Sigmoid colon (tissue), 7 donors: ENCODE results near the gene CLIP4. TPM values are rescaled to one million over a fixed set of nuclear protein-coding genes. Genes with fewer than 3 reads are reported as not detected.
A peak's percentile ranks its signal among the peaks of the same experiment; 100 is the strongest.

Experiments used
- DNase-seq: peaks from one replicate; pipeline ENCODE4 v3.0.0-alpha.2; 2019
- H3K27ac ChIP-seq, 4 donors: fragments of 200-600 bp; sonication (generic); one replicate each; pipeline ENCODE4 v1.5.1; 2016 to 2019; ENCODE audit warnings: mild to moderate bottlenecking in 1 of 4
- H3K27me3 ChIP-seq, 3 donors: fragments of 200-600 bp; sonication (generic); one replicate each; pipeline ENCODE4 v1.5.1; 2019; ENCODE audit warnings: mild to moderate bottlenecking in 1 of 3
- H3K36me3 ChIP-seq, 4 donors: fragments of 200-600 bp; sonication (generic); one replicate each; pipeline ENCODE4 v1.5.1; 2016 to 2019
- H3K4me1 ChIP-seq, 4 donors: fragments of 200-600 bp; sonication (generic); one replicate each; pipeline ENCODE4 v1.5.1; 2017 to 2019
- H3K4me3 ChIP-seq, 4 donors: fragments of 200-600 bp; sonication (generic); one replicate each; pipeline ENCODE4 v1.5.1; 2017 to 2019; ENCODE audit warnings: mild to moderate bottlenecking in 2 of 4, moderate library complexity in 1 of 4
- H3K9me3 ChIP-seq, 4 donors: fragments of 200-600 bp in 3 of 4; sonication (generic) in 3 of 4; one replicate each; pipeline versions ENCODE4 v1.5.1 to v1.6.1; 2013 to 2019
- CTCF ChIP-seq, 4 experiments: fragments of 450-650 bp in 3 of 4; fragments of 200-600 bp in 1 of 4; IDR thresholded peaks; one replicate each; pipeline ENCODE4 v1.5.1; 2016 to 2019; ENCODE audit warnings: antibody characterized with exemption in 4 of 4, mild to moderate bottlenecking in 3 of 4, moderate library complexity in 2 of 4
- EP300 ChIP-seq, 4 donors: sonication (generic); formaldehyde crosslinking; IDR thresholded peaks; one replicate each; pipeline ENCODE4 v1.6.1; 2017; ENCODE audit warnings: antibody characterized with exemption in 4 of 4
- POLR2A ChIP-seq, 2 donors: fragments of 450-650 bp; IDR thresholded peaks; one replicate each; pipeline ENCODE4 v1.6.1; 2016; ENCODE audit warnings: antibody characterized with exemption in 2 of 2, mild to moderate bottlenecking in 2 of 2, moderate library complexity in 2 of 2
- POLR2AphosphoS5 ChIP-seq, 4 donors: sonication (generic); formaldehyde crosslinking; IDR thresholded peaks; one replicate each; pipeline ENCODE4 v1.6.1; 2017; ENCODE audit warnings: antibody characterized with exemption in 4 of 4
- WGBS, 2 donors: extraction: QIAGEN DNeasy Blood & Tissue Kit; methylation state at CpG; one replicate each; pipeline ENCODE4 v1.1.7; 2013; 5-methylcytosine and 5-hydroxymethylcytosine counted together
- intact Hi-C: fragments of 100-400 bp; cut with DNase I; formaldehyde crosslinking; loops from one replicate; pipeline ENCODE4 v1.15.1; 2023
- polyA plus RNA-seq, 3 donors: library from polyadenylated mRNA; stranded (reverse); fragments of 200-250 nt; gene quantifications; one replicate each; pipeline ENCODE4 v1.2.3, GENCODE V29; 2013
- total RNA-seq, 4 donors: library from RNA; depleted of rRNA; stranded (reverse); fragments of >200 nt; gene quantifications; one replicate each; pipeline ENCODE4 v1.1.0, GENCODE V29; 2016
- donor health status: healthy with polysubstance abuse.
- donor health status: Bipolar disorder and iron deficiency.
- donor health status: healthy.

CLIP4 gene
- total and polyA plus RNA-seq, 7 donors: 1.8 to 94.6 (median 68.5) TPM

DNA sequence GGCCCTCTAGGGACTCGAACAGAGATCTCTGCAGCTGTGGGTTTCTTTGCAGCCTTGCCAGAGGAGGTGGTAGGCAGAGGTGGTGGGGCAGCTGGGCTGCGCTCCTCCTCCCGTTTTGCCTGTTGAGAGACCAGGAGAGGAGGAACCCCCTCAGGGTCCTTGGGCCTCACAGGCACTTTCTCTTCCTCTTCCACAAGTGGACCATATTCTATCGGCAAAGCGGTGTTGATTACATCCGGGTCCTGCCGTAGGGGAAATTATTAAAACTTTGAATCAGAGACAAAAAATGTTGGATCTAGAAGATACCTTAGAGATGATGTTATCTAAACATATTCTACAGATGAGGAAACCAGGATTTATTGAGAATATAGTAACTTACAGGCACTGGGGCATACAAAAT, 78.5 kb downstream of the CLIP4 start:
- WGBS, 2 donors: 81 to 88% methylated on average over 7 of the region's 7 CpGs
- DNase-seq: no peak
- no peak overlapping the region for H3K27ac ChIP-seq
- H3K4me3 ChIP-seq: no peak overlapping the region
- intact Hi-C loops: no loop called here
- TF ChIP-seq POLR2A (IDR thresholded peaks at IDR 0.05) (no peak), CTCF (IDR thresholded peaks at IDR 0.05) (no peak)
- H3K36me3 ChIP-seq: peaks cover 0 to 5% (median 0%) of the 10 kb centered on the region in 4 donors
- no peaks in the 10 kb centered on the region for H3K27me3 ChIP-seq
- peaks cover 0 to 8% (median 0%) of the 10 kb centered on the region in 4 donors for H3K4me1 ChIP-seq
- no peaks in the 10 kb centered on the region for H3K9me3 ChIP-seq

GRCh38 chr2:29195796-29196195, 80.6 kb downstream of the CLIP4 start:
- 79 to 81% methylated on average over 8 of the region's 8 CpGs for WGBS, 2 donors
- Histone ChIP-seq H3K27ac (no peak overlapping the region), H3K27me3 (no peaks in the 10 kb centered on the region), H3K9me3 (no peaks in the 10 kb centered on the region), H3K36me3 (peaks cover 0 to 3% (median 0%) of the 10 kb centered on the region in 4 donors), H3K4me1 (peaks cover 0 to 8% (median 0%) of the 10 kb centered on the region in 4 donors), H3K4me3 (no peak overlapping the region)
- no peak for TF ChIP-seq POLR2AphosphoS5 (IDR thresholded peaks at IDR 0.05)
- TF ChIP-seq CTCF (IDR thresholded peaks at IDR 0.05): no peak
- TF ChIP-seq POLR2A (IDR thresholded peaks at IDR 0.05): no peak
- no peak for TF ChIP-seq EP300 (IDR thresholded peaks at IDR 0.05)
- intact Hi-C loops: loop anchor here (2.0 to 5.0 kb wide), 2 partner anchors 133 to 237 kb away; no protein-coding TSS in a partner anchor
- no peak for DNase-seq

DNA sequence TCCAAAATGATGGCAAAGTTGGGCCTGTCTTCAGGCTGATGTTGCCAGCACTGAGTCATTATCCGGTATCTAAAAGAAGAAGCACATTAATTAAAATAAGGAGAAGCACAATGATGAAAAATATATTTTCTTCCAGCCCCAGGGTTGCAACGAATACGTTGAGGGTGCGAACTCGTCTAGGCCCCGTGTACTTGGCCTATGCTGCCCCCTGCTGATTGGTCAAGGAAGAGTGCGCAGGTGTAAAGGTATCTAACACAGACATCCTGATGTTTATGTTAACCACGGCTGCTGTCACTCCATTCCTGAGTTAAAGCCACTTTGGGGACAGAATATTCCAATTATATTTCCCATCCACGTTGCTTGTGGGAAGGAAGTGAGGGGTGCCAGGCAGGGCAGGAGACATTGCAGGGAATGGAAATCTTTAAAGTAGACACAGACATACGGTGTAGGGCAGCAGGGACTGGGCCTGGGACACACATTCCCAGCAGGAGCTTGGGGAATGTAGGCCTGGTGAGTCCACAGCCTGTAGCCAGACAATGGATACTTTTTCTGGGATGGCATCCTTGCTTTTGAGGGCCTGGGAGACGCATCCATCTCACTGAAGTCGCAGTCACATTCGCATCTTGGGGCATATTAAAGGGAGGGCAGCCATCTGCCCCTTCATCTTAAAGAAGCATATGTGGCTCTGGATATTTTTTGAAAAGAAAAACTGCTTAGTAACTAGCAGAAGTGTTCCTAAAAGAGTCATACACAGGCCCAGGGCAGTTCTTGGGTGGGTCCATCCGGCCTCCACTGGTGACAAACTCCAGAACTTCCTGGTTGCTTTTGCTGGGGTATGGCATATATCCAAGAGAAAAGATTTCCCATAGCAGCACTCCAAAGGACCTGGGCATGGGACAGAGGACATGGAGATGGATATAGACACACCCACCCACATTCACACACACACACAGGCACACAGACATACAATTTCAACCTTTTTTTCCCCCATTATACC, 81.9 kb downstream of the CLIP4 start:
- Histone ChIP-seq H3K27ac (no peak overlapping the region), H3K27me3 (no peaks in the 10 kb centered on the region), H3K9me3 (no peaks in the 10 kb centered on the region), H3K4me1 (peaks cover 0 to 8% (median 0%) of the 10 kb centered on the region in 4 donors), H3K36me3 (no peaks in the 10 kb centered on the region), H3K4me3 (no peak overlapping the region)
- DNase-seq: no peak
- WGBS, 2 donors: 29 to 35% methylated on average over 14 of the region's 14 CpGs
- intact Hi-C loops: loop anchor here (2.0 to 5.0 kb wide), 2 partner anchors 135 to 238 kb away; no protein-coding TSS in a partner anchor
- peak; percentile 42 to 79 (median 74) for TF ChIP-seq CTCF (IDR thresholded peaks at IDR 0.05)
- TF ChIP-seq POLR2AphosphoS5 (IDR thresholded peaks at IDR 0.05): no peak

DNA sequence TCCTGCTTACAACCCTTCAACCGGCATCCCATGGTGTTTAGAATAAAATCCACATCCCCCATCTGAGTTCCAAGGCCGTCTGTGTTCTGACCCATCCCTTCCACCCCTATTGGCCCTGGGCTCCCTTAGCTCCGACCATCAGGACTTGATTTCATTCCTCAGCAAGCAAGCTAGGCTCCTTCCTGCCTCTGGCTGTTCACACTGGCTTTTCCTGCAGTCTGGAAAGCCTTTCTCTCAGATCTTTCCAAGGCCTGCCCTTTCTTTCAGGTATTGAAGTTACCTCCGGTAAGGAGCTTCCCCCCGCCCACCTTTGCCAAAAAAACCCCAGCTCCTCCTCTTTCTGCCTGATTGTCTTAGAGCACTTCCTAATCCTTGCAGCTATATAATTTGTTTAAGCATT, 86.8 kb downstream of the CLIP4 start:
- DNase-seq: no peak
- H3K27me3 ChIP-seq: no peaks in the 10 kb centered on the region
- 31 to 49% methylated on average over 5 of the region's 5 CpGs for WGBS, 2 donors
- no peak for TF ChIP-seq POLR2AphosphoS5 (IDR thresholded peaks at IDR 0.05)
- TF ChIP-seq CTCF (IDR thresholded peaks at IDR 0.05): no peak
- TF ChIP-seq POLR2A (IDR thresholded peaks at IDR 0.05): no peak
- no peak for TF ChIP-seq EP300 (IDR thresholded peaks at IDR 0.05)
- H3K4me1 ChIP-seq: peaks cover 0 to 3% (median 0%) of the 10 kb centered on the region in 4 donors
- H3K36me3 ChIP-seq: no peaks in the 10 kb centered on the region
- no peak overlapping the region for H3K4me3 ChIP-seq
- intact Hi-C loops: no loop called here
- no peaks in the 10 kb centered on the region for H3K9me3 ChIP-seq
- no peak overlapping the region for H3K27ac ChIP-seq
